Measurements from ENCODE around the gene SLCO3A1.

SLCO3A1 gene

DNA sequence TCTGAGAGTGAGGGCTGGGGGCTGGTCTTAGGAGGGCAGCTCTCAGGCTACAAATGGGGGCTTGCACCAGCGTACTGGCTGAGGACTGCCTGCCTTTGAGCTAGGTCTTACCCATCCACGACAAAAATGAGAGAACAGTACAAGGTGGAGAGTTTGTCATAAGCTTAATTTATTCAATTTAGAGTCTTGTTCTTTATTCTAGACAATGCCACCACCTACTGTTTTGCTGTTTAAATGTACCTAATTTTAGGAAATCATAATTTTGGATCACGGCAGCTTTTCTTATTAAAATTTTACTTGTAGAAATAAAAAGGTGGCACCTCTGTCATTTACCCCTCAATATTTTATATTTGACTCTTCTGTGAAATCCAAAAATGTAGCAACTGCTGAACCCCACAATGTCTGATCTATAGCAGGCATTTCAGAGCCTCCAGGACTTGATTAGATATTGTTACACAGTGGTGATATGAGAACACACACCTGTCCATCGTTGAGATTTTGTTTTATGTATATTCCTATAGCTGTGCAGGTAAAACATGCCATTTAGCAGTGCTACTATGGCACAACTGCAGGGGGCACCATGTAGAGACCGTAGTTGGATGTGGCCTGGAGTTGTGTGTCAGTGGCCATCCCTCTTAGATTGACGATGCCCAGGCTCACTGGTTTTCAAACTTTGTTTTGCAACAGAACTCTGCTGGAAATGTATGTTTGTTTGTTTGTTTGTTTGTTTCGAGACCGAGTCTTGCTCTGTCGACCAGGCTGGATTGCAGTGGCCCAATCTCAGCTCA, 88.6 kb downstream of the SLCO3A1 start:
- no peak overlapping the region for H2AFZ ChIP-seq (ENCODE audit: low read depth, low read length)
- H3K4me1 ChIP-seq (ENCODE audit: insufficient read depth, low read length), result no peaks in the 10 kb centered on the region
- H3K79me2 ChIP-seq (ENCODE audit: insufficient read depth, low read length), result no peaks in the 10 kb centered on the region
- no peak overlapping the region for H3K9ac ChIP-seq (ENCODE audit: low read depth, low read length)
- H3K9me3 ChIP-seq (ENCODE audit: insufficient read depth, low read length, severe bottlenecking), result no peaks in the 10 kb centered on the region
- no peaks in the 10 kb centered on the region for H4K20me1 ChIP-seq (ENCODE audit: insufficient read depth, low read length)
- H3K4me3 ChIP-seq (ENCODE audit: low read depth in 1 of 2, low read length in 2 of 2), result no peak overlapping the region
- no peaks in the 10 kb centered on the region for H3K36me3 ChIP-seq (ENCODE audit: insufficient read depth, low read length)
- DNase-seq (no peak), ATAC-seq (ENCODE audit: insufficient read depth, low read depth) (no peak)
- H3K27ac ChIP-seq (ENCODE audit: low read length), result no peak overlapping the region
- TF ChIP-seq EZH2 (IDR thresholded peaks at IDR 0.05; ENCODE audit: borderline replicate concordance, low read depth, low read length, severe bottlenecking), result no peak
- TF ChIP-seq, protein P1, sequence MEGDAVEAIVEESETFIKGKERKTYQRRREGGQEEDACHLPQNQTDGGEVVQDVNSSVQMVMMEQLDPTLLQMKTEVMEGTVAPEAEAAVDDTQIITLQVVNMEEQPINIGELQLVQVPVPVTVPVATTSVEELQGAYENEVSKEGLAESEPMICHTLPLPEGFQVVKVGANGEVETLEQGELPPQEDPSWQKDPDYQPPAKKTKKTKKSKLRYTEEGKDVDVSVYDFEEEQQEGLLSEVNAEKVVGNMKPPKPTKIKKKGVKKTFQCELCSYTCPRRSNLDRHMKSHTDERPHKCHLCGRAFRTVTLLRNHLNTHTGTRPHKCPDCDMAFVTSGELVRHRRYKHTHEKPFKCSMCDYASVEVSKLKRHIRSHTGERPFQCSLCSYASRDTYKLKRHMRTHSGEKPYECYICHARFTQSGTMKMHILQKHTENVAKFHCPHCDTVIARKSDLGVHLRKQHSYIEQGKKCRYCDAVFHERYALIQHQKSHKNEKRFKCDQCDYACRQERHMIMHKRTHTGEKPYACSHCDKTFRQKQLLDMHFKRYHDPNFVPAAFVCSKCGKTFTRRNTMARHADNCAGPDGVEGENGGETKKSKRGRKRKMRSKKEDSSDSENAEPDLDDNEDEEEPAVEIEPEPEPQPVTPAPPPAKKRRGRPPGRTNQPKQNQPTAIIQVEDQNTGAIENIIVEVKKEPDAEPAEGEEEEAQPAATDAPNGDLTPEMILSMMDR (IDR thresholded peaks at IDR 0.05; ENCODE audit: borderline replicate concordance, extremely low read depth, low read length, poor library complexity, severe bottlenecking), result no peak
- peaks cover 3% of the 10 kb centered on the region for H3K27me3 ChIP-seq (ENCODE audit: insufficient read depth, low read length, poor library complexity)
- H3K4me2 ChIP-seq (ENCODE audit: insufficient read depth, low read length), result no peak overlapping the region

DNA sequence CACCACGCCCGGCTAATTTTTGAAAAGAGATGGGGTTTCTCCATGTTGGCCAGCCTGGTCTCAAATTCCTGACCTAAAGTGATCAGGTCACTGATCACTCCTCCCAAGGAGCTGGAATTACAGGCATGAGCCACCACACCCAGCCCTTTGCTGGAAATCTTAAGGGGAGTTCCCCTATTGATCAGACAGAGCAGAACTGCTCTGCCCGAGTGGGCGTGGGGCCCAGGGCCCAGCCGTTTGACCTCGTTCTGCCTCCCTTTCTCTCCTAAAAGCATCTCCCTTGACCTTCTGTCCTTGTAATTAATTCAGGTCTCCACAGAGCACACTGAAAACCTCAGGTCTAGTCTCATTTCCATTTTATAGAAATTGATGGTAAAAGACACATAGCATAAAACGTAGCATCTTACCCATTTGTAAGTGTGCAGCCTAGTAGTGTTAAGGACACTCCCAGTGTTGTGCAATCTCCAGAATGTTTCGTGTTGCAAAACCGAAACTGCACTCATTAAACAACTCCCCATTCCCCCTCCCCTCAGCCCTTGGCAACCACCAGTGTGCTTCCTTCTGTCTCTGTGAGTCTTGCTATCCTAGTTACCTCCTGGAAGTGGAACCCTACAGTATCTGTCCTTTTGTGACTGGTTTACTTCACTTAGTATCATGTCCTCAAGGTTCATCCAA, 89.3 kb downstream of the SLCO3A1 start:
- no peaks in the 10 kb centered on the region for H3K36me3 ChIP-seq (ENCODE audit: insufficient read depth, low read length)
- H3K79me2 ChIP-seq (ENCODE audit: insufficient read depth, low read length), result no peaks in the 10 kb centered on the region
- H3K9me3 ChIP-seq (ENCODE audit: insufficient read depth, low read length, severe bottlenecking), result no peaks in the 10 kb centered on the region
- DNase-seq (peak; percentile 60), ATAC-seq (ENCODE audit: insufficient read depth, low read depth) (peak; percentile 99)
- H3K9ac ChIP-seq (ENCODE audit: low read depth, low read length), result no peak overlapping the region
- H3K27me3 ChIP-seq (ENCODE audit: insufficient read depth, low read length, poor library complexity), result peaks cover 3% of the 10 kb centered on the region
- TF ChIP-seq EZH2 (IDR thresholded peaks at IDR 0.05; ENCODE audit: borderline replicate concordance, low read depth, low read length, severe bottlenecking), result no peak
- TF ChIP-seq, protein P1 (IDR thresholded peaks at IDR 0.05; ENCODE audit: borderline replicate concordance, extremely low read depth, low read length, poor library complexity, severe bottlenecking), result no peak
- no peaks in the 10 kb centered on the region for H3K4me1 ChIP-seq (ENCODE audit: insufficient read depth, low read length)
- no peaks in the 10 kb centered on the region for H4K20me1 ChIP-seq (ENCODE audit: insufficient read depth, low read length)
- H2AFZ ChIP-seq (ENCODE audit: low read depth, low read length), result no peak overlapping the region
- 0 out of 2 replicates have a peak overlapping the region, but pooled peaks have one; percentile 12 for H3K4me2 ChIP-seq (ENCODE audit: insufficient read depth, low read length)
- H3K27ac ChIP-seq (ENCODE audit: low read length), result no peak overlapping the region
- no peak overlapping the region for H3K4me3 ChIP-seq (ENCODE audit: low read depth in 1 of 2, low read length in 2 of 2)

DNA sequence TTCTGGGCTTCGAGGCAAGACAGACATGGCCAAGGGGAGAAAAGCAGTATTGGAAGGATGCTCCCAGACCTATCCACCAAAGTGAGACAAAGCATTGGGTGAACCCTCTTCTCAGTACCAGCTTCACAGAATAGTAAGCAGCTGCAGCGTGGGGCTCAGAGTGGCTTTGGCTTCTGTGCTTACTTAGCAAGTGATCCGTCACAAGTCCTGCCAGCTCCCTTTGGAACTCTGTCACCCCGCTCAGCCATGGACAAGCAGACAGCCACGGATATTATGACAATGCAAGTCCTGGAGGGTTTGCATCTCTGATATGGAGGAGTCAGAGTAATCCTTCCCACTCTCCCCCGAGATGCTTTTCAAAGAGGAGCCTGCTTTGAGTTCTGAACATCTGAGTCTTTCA, 90.8 kb downstream of the SLCO3A1 start:
- Histone ChIP-seq H3K27me3 (ENCODE audit: insufficient read depth, low read length, poor library complexity) (peaks cover 3% of the 10 kb centered on the region), H3K4me1 (ENCODE audit: insufficient read depth, low read length) (no peaks in the 10 kb centered on the region), H3K9ac (ENCODE audit: low read depth, low read length) (no peak overlapping the region), H2AFZ (ENCODE audit: low read depth, low read length) (no peak overlapping the region), H4K20me1 (ENCODE audit: insufficient read depth, low read length) (no peaks in the 10 kb centered on the region), H3K36me3 (ENCODE audit: insufficient read depth, low read length) (no peaks in the 10 kb centered on the region), H3K27ac (ENCODE audit: low read length) (no peak overlapping the region), H3K4me2 (ENCODE audit: insufficient read depth, low read length) (no peak overlapping the region), H3K9me3 (ENCODE audit: insufficient read depth, low read length, severe bottlenecking) (no peaks in the 10 kb centered on the region), H3K4me3 (ENCODE audit: low read depth in 1 of 2, low read length in 2 of 2) (no peak overlapping the region), H3K79me2 (ENCODE audit: insufficient read depth, low read length) (no peaks in the 10 kb centered on the region)
- TF ChIP-seq, protein P1 (IDR thresholded peaks at IDR 0.05; ENCODE audit: borderline replicate concordance, extremely low read depth, low read length, poor library complexity, severe bottlenecking), result no peak
- TF ChIP-seq EZH2 (IDR thresholded peaks at IDR 0.05; ENCODE audit: borderline replicate concordance, low read depth, low read length, severe bottlenecking), result no peak
- no peak for DNase-seq
- no peak for ATAC-seq (ENCODE audit: insufficient read depth, low read depth)
